ENCODE data around the gene TSHZ2.

- TF ChIP-seq CTCF (IDR thresholded peaks at IDR 0.05; ENCODE audit: insufficient read depth, low read depth, low read length) (no peak), EZH2 (IDR thresholded peaks at IDR 0.05; ENCODE audit: insufficient read depth, low read length) (no peak)
These were observed 374.1 kb downstream of the TSHZ2 start for GRCh38 chr20:53346335-53346648.

All from astrocyte (in vitro differentiated cells and primary cell).